SU-DHL-6 (cell line): ENCODE measurements around the gene PITPNC1.

ENCODE experiments used
- EZH2phosphoT487 ChIP-seq: fragments of 200-600 bp; sonication (generic), shearing (Covaris generic); conservative IDR thresholded peaks from 2 replicates; pipeline ENCODE4 v1.6.1; 2018; ENCODE audit warnings: mild to moderate bottlenecking, antibody characterized with exemption, low read length, moderate library complexity, mixed read lengths
- TF ChIP-seq, protein P1 (sequence below): fragments of 200-600 bp; sonication (generic); IDR thresholded peaks from one replicate; pipeline ENCODE4 v1.5.1; 2017; ENCODE audit warnings: antibody characterized with exemption, mild to moderate bottlenecking, low read length, moderate library complexity; ENCODE audit not compliant: insufficient read depth, poor library complexity, severe bottlenecking

GRCh38 chr17:67488161-67488560, 111.1 kb downstream of the PITPNC1 start:
- TF ChIP-seq, protein P1, sequence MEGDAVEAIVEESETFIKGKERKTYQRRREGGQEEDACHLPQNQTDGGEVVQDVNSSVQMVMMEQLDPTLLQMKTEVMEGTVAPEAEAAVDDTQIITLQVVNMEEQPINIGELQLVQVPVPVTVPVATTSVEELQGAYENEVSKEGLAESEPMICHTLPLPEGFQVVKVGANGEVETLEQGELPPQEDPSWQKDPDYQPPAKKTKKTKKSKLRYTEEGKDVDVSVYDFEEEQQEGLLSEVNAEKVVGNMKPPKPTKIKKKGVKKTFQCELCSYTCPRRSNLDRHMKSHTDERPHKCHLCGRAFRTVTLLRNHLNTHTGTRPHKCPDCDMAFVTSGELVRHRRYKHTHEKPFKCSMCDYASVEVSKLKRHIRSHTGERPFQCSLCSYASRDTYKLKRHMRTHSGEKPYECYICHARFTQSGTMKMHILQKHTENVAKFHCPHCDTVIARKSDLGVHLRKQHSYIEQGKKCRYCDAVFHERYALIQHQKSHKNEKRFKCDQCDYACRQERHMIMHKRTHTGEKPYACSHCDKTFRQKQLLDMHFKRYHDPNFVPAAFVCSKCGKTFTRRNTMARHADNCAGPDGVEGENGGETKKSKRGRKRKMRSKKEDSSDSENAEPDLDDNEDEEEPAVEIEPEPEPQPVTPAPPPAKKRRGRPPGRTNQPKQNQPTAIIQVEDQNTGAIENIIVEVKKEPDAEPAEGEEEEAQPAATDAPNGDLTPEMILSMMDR, result no peak
- no peak for TF ChIP-seq EZH2phosphoT487
